Activated CD4-positive, alpha-beta T cell treated with anti-CD3 and anti-CD28 coated beads for 24 hours (primary cell): ENCODE measurements around the gene CIP2A.
A peak's percentile ranks its signal among the peaks of the same experiment; 100 is the strongest.
"Not testable (repeated sequence)": the region's sequence is repeated elsewhere in the genome, so short reads cannot be mapped to it uniquely, and the experiment has no call there.

Experiments
- DNase-seq, 2 donors: peaks; one replicate each; pipeline ENCODE4 v3.0.0-alpha.2; 2020; ENCODE audit warnings: low read depth in 2 of 2

CIP2A gene

GRCh38 chr3:108589081-108589997 lies at the start of gene CIP2A, which contains the start of gene DZIP3:
CIP2A (minus strand) TSS chr3:108589438; CDS start chr3:108589375, 63 bp downstream.
DZIP3 (plus strand) TSS chr3:108589722; CDS start chr3:108605407, 15,685 bp downstream.
- DNase-seq: peak; percentile 64 to 75

- DNase-seq: no peak
Observed at GRCh38 chr3:108629974-108630373, 40.7 kb upstream of the CIP2A start.

GRCh38 chr3:108623504-108623903 lies 34.3 kb upstream of the CIP2A start:
- no peak for DNase-seq

GRCh38 chr3:108620250-108620649 lies 31.0 kb upstream of the CIP2A start:
- DNase-seq: no peak

- DNase-seq: not testable (repeated sequence)
Observed at GRCh38 chr3:108616090-108616489, 26.9 kb upstream of the CIP2A start.

- no peak for DNase-seq
Observed at GRCh38 chr3:108610651-108611050, 21.4 kb upstream of the CIP2A start.

GRCh38 chr3:108608750-108609149 lies 19.5 kb upstream of the CIP2A start:
- DNase-seq: no peak

- DNase-seq: no peak
Observed at GRCh38 chr3:108605491-108605890, 16.3 kb upstream of the CIP2A start.

- DNase-seq: no peak
Observed at GRCh38 chr3:108605028-108605427, 15.8 kb upstream of the CIP2A start.

- no peak for DNase-seq
Observed at GRCh38 chr3:108603691-108604090, 14.5 kb upstream of the CIP2A start.

- no peak for DNase-seq
Observed at GRCh38 chr3:108602935-108603294, 13.7 kb upstream of the CIP2A start.

- DNase-seq: no peak
Observed at GRCh38 chr3:108602249-108602934, 13.2 kb upstream of the CIP2A start.

GRCh38 chr3:108599677-108600409 lies 10.6 kb upstream of the CIP2A start:
- no peak for DNase-seq

GRCh38 chr3:108598375-108598774 lies 9.1 kb upstream of the CIP2A start:
- no peak for DNase-seq

GRCh38 chr3:108595321-108595720 lies 6.1 kb upstream of the CIP2A start:
- no peak for DNase-seq

- DNase-seq: no peak
Observed at GRCh38 chr3:108590460-108590859, 1.2 kb upstream of the CIP2A start.

- no peak for DNase-seq
Observed at GRCh38 chr3:108589998-108590323, 723 bp upstream of the CIP2A start.

GRCh38 chr3:108588601-108589000 lies 637 bp downstream of the CIP2A start:
- DNase-seq: no peak

- DNase-seq: no peak
Observed at GRCh38 chr3:108578064-108578463, 11.2 kb downstream of the CIP2A start.

GRCh38 chr3:108569336-108569735 lies 19.9 kb downstream of the CIP2A start:
- DNase-seq: no peak

- no peak for DNase-seq
Observed at GRCh38 chr3:108566599-108566998, 22.6 kb downstream of the CIP2A start.

GRCh38 chr3:108565506-108565905 lies 23.7 kb downstream of the CIP2A start:
- no peak for DNase-seq
